Uterus (tissue), 2 donors: ENCODE data around the gene SLC4A4.

Experiments
- POLR2A ChIP-seq, 2 donors: fragments of 450-650 bp; IDR thresholded peaks; one replicate each; pipeline ENCODE4 v1.6.1; 2016; ENCODE audit warnings: antibody characterized with exemption in 2 of 2, mild to moderate bottlenecking in 1 of 2, moderate library complexity in 1 of 2
- TF ChIP-seq, protein P1 (sequence below), 4 experiments: fragments of 200-600 bp in 2 of 4; fragments of 450-650 bp in 2 of 4; sonication (generic) in 2 of 4; IDR thresholded peaks; one replicate each; pipeline ENCODE4 v1.5.1; 2016 to 2019; ENCODE audit warnings: antibody characterized with exemption in 4 of 4, mild to moderate bottlenecking in 2 of 4, moderate library complexity in 1 of 4

DNA sequence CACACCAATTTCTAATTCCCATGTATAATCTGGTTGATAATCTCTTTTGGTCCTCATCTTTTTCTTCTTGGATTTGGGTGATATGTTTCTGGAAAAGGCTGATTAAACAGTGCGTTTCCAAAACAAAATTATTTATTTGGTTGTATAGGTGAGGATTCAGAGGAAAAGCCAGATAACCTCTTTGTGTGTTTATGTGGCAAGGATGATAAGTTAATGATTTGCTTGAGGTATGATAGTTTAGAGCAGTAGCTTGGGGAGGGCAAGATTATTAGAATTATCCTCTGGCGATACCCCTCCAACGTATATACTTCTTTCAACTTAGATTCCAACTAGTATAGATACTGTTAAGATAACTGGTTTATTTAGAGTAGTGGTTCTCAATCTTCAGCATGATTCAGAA, 53.3 kb downstream of the SLC4A4 start:
- TF ChIP-seq, protein P1, sequence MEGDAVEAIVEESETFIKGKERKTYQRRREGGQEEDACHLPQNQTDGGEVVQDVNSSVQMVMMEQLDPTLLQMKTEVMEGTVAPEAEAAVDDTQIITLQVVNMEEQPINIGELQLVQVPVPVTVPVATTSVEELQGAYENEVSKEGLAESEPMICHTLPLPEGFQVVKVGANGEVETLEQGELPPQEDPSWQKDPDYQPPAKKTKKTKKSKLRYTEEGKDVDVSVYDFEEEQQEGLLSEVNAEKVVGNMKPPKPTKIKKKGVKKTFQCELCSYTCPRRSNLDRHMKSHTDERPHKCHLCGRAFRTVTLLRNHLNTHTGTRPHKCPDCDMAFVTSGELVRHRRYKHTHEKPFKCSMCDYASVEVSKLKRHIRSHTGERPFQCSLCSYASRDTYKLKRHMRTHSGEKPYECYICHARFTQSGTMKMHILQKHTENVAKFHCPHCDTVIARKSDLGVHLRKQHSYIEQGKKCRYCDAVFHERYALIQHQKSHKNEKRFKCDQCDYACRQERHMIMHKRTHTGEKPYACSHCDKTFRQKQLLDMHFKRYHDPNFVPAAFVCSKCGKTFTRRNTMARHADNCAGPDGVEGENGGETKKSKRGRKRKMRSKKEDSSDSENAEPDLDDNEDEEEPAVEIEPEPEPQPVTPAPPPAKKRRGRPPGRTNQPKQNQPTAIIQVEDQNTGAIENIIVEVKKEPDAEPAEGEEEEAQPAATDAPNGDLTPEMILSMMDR (IDR thresholded peaks at IDR 0.05), result no peak
- TF ChIP-seq POLR2A (IDR thresholded peaks at IDR 0.05), result no peak
